PC-3 (cell line): ENCODE data around the gene LPIN2. TPM values are rescaled to one million over a fixed set of nuclear protein-coding genes. Genes with fewer than 3 reads are reported as not detected.

ENCODE experiments used
- ATAC-seq: fragments of 200-7000 bp; cut with Tn5 transposase; 2 replicates; pipeline ENCODE4 v1.9.1; 2020; ENCODE audit warnings: mild to moderate bottlenecking, moderate library complexity
- BruUV-seq: library from RNA; stranded (reverse); fragments of 400-500 nt; replicated peaks from 2 replicates; lab custom pipeline; 2021; lab: Mats Ljungman, UMichigan
- CTCF ChIA-PET: fragments of 300-600 bp; sonication (Branson Sonifier 250); formaldehyde crosslinking; loops from one replicate; lab custom pipeline; 2022; ENCODE audit warnings: antibody characterized with exemption; lab: Charles Lee
- POLR2A ChIA-PET: fragments of 300-600 bp; sonication (Branson Sonifier 250); formaldehyde crosslinking; loops from one replicate; lab custom pipeline; 2022; ENCODE audit warnings: antibody characterized with exemption; ENCODE audit not compliant: unreplicated experiment; lab: Charles Lee
- DNase-seq: peaks from one replicate; pipeline ENCODE4 v3.0.0-alpha.2; 2015
- H2AFZ ChIP-seq: fragments of 300-600 bp; sonication (generic); 2 replicates; pipeline ENCODE4 v1.6.0; 2016; ENCODE audit warnings: antibody characterized with exemption, low read length
- H3F3A ChIP-seq: fragments of 300-600 bp; sonication (generic); one replicate; pipeline ENCODE4 v1.6.0; 2017; ENCODE audit warnings: antibody characterized with exemption, low read length, control low read depth, mild to moderate bottlenecking; ENCODE audit not compliant: unreplicated experiment
- H3K27ac ChIP-seq: fragments of 300-600 bp; sonication (generic); 2 replicates; pipeline ENCODE4 v1.5.1; 2016; ENCODE audit warnings: mild to moderate bottlenecking, low read length
- H3K27me3 ChIP-seq: fragments of 300-600 bp; sonication (generic); 2 replicates; pipeline ENCODE4 v1.6.1; 2016; ENCODE audit warnings: low read length, mixed read lengths
- H3K36me3 ChIP-seq: fragments of 300-600 bp; sonication (generic); 2 replicates; pipeline ENCODE4 v1.6.1; 2016; ENCODE audit warnings: low read depth, mixed run types, low read length, mixed read lengths
- H3K4me1 ChIP-seq: fragments of 300-600 bp; sonication (generic); 2 replicates; pipeline ENCODE4 v1.5.1; 2016; ENCODE audit warnings: low read length; ENCODE audit not compliant: insufficient read depth
- H3K4me2 ChIP-seq: fragments of 300-600 bp; sonication (generic); 2 replicates; pipeline ENCODE4 v1.6.0; 2016; ENCODE audit warnings: low read length
- H3K4me3 ChIP-seq: fragments of 300-600 bp; sonication (generic); 2 replicates; pipeline ENCODE4 v1.5.1; 2016; ENCODE audit warnings: mild to moderate bottlenecking, low read length, mixed read lengths
- H3K79me2 ChIP-seq: fragments of 300-600 bp; sonication (generic); 2 replicates; pipeline ENCODE4 v1.6.1; 2017; ENCODE audit warnings: low read length, mixed read lengths
- H3K9ac ChIP-seq: fragments of 300-600 bp; sonication (generic); 2 replicates; pipeline ENCODE4 v1.6.0; 2016; ENCODE audit warnings: mild to moderate bottlenecking, low read length
- H3K9me2 ChIP-seq: fragments of 300-600 bp; sonication (generic); replicated peaks from 2 replicates; pipeline ENCODE4 v1.6.1; 2016; ENCODE audit warnings: mixed run types, low read length, mixed read lengths
- H3K9me3 ChIP-seq: fragments of 300-600 bp; sonication (generic); 2 replicates; pipeline ENCODE4 v1.6.1; 2016; ENCODE audit warnings: low read length, mixed read lengths
- H4K20me1 ChIP-seq: fragments of 300-600 bp; sonication (generic); 2 replicates; pipeline ENCODE4 v1.6.1; 2016; ENCODE audit warnings: low read length, mixed read lengths
- CTCF ChIP-seq: fragments of 300-600 bp; sonication (generic); conservative IDR thresholded peaks from 2 replicates; pipeline ENCODE4 v1.5.1; 2017; ENCODE audit warnings: antibody characterized with exemption, low read depth, mild to moderate bottlenecking, low read length
- EZH2 ChIP-seq: fragments of 300-600 bp; sonication (generic); IDR thresholded peaks from one replicate; pipeline ENCODE4 v1.6.1; 2017; ENCODE audit warnings: antibody characterized with exemption, mild to moderate bottlenecking, low read length; ENCODE audit not compliant: unreplicated experiment
- EZH2phosphoT487 ChIP-seq: fragments of 300-600 bp; sonication (generic); IDR thresholded peaks from 2 replicates; pipeline ENCODE4 v1.6.1; 2018; ENCODE audit warnings: mild to moderate bottlenecking, antibody characterized with exemption, low read length, borderline replicate concordance
- intact Hi-C: fragments of 100-400 bp; cut with micrococcal nuclease; formaldehyde crosslinking; loops from 2 replicates; pipeline ENCODE4 v1.9.0; 2023
- total RNA-seq: library from RNA; depleted of rRNA; stranded (reverse); fragments of >200 nt; gene quantifications from 2 replicates; pipeline ENCODE4 v1.2.3, GENCODE V29; 2014

LPIN2 gene
- total RNA-seq, 1 experiment from 2014 or later, result 9.8 TPM

- Histone ChIP-seq H3K9ac (no peak overlapping the region), H3F3A (no peaks in the 10 kb centered on the region), H3K4me1 (peaks cover 13% of the 10 kb centered on the region; the same call in 1 of the 2 replicates), H2AFZ (no peak overlapping the region), H3K9me3 (no peaks in the 10 kb centered on the region), H3K27me3 (no peaks in the 10 kb centered on the region), H3K79me2 (peaks cover 23% of the 10 kb centered on the region), H3K36me3 (no peaks in the 10 kb centered on the region), H3K4me3 (no peak overlapping the region), H3K27ac (no peak overlapping the region), H3K9me2 (no peaks in the 10 kb centered on the region), H4K20me1 (peaks cover 7% of the 10 kb centered on the region), H3K4me2 (no peak overlapping the region)
- intact Hi-C loops, result no loop called here
- ChIA-PET POLR2A (no interaction called here), CTCF (no interaction called here)
- DNase-seq, result no peak
- TF ChIP-seq EZH2 (no peak), EZH2phosphoT487 (no peak), CTCF (no peak)
- no peak for ATAC-seq
- no TSS peak for BruUV-seq
These were observed 21.8 kb downstream of the LPIN2 start for GRCh38 chr18:2990956-2991640.

GRCh38 chr18:2987876-2988790 lies 24.8 kb downstream of the LPIN2 start:
- no peaks in the 10 kb centered on the region for H3K27me3 ChIP-seq
- H3K79me2 ChIP-seq, result peaks cover 26% of the 10 kb centered on the region
- no peaks in the 10 kb centered on the region for H3F3A ChIP-seq
- H3K27ac ChIP-seq, result no peak overlapping the region
- H3K9me2 ChIP-seq, result no peaks in the 10 kb centered on the region
- no peak for TF ChIP-seq EZH2
- TF ChIP-seq EZH2phosphoT487, result no peak
- no peak for TF ChIP-seq CTCF
- H2AFZ ChIP-seq, result no peak overlapping the region
- intact Hi-C loops, result no loop called here
- DNase-seq (no peak), ATAC-seq (no peak)
- peaks cover 9% of the 10 kb centered on the region; the same call in 1 of the 2 replicates for H3K4me1 ChIP-seq
- BruUV-seq, result no TSS peak
- ChIA-PET CTCF (no interaction called here), POLR2A (no interaction called here)
- no peak overlapping the region for H3K4me3 ChIP-seq
- no peak overlapping the region for H3K9ac ChIP-seq
- H3K9me3 ChIP-seq, result no peaks in the 10 kb centered on the region
- H3K36me3 ChIP-seq, result no peaks in the 10 kb centered on the region
- H3K4me2 ChIP-seq, result no peak overlapping the region
- no peaks in the 10 kb centered on the region for H4K20me1 ChIP-seq
